PC-9 (cell line): Measurements from ENCODE around the gene APOC3. TPM values are rescaled to one million over a fixed set of nuclear protein-coding genes. Genes with fewer than 3 reads are reported as not detected.

ENCODE experiments used
- BruUV-seq: library from RNA; stranded (reverse); fragments of 400-500 nt; replicated peaks from 2 replicates; lab custom pipeline; 2021; lab: Mats Ljungman, UMichigan
- CTCF ChIA-PET: fragments of 300-600 bp; sonication (Branson Sonifier 250); formaldehyde crosslinking; loops from one replicate; lab custom pipeline; 2022; ENCODE audit warnings: antibody characterized with exemption; lab: Charles Lee
- POLR2A ChIA-PET: fragments of 300-600 bp; sonication (Branson Sonifier 250); formaldehyde crosslinking; loops from one replicate; lab custom pipeline; 2022; ENCODE audit warnings: antibody characterized with exemption; ENCODE audit not compliant: unreplicated experiment; lab: Charles Lee
- DNase-seq, 2 experiments: peaks; one replicate each; pipeline versions ENCODE4 v3.0.0 to v3.0.0-alpha.2; 2015 to 2022; ENCODE audit warnings: mixed read lengths in 1 of 2
- H2AFZ ChIP-seq: fragments of 200-600 bp; sonication (generic); 2 replicates; pipeline ENCODE4 v1.8.1; 2017; ENCODE audit warnings: antibody characterized with exemption
- H3F3A ChIP-seq: fragments of 200-600 bp; sonication (generic); 2 replicates; pipeline ENCODE4 v1.8.1; 2017; ENCODE audit warnings: antibody characterized with exemption, mild to moderate bottlenecking, low read depth; ENCODE audit not compliant: insufficient read depth
- H3K27ac ChIP-seq: fragments of 200-600 bp; sonication (generic); 2 replicates; pipeline ENCODE4 v1.6.1; 2016; ENCODE audit warnings: mixed run types
- H3K27me3 ChIP-seq: fragments of 200-600 bp; sonication (generic); 2 replicates; pipeline ENCODE4 v1.6.1; 2016; ENCODE audit warnings: low read depth, mixed run types; ENCODE audit not compliant: insufficient read depth
- H3K36me3 ChIP-seq: fragments of 200-600 bp; sonication (generic); 2 replicates; pipeline ENCODE4 v1.6.1; 2016; ENCODE audit warnings: low read depth, mixed run types
- H3K4me1 ChIP-seq: fragments of 200-600 bp; sonication (generic); replicated peaks from 2 replicates; pipeline ENCODE4 v1.6.1; 2016; ENCODE audit warnings: mixed run types; ENCODE audit not compliant: insufficient read depth
- H3K4me2 ChIP-seq: fragments of 200-600 bp; sonication (generic); 2 replicates; pipeline ENCODE4 v1.6.1; 2017; ENCODE audit warnings: mixed run types
- H3K4me3 ChIP-seq: fragments of 200-600 bp; sonication (generic); 2 replicates; pipeline ENCODE4 v1.6.1; 2016; ENCODE audit warnings: mixed run types
- H3K79me2 ChIP-seq: fragments of 200-600 bp; sonication (generic); 2 replicates; pipeline ENCODE4 v1.6.1; 2017; ENCODE audit warnings: low read depth, mixed run types
- H3K9me2 ChIP-seq: fragments of 200-600 bp; sonication (generic); 2 replicates; pipeline ENCODE4 v1.8.1; 2017; ENCODE audit warnings: mild to moderate bottlenecking; ENCODE audit not compliant: insufficient read depth
- H3K9me3 ChIP-seq: fragments of 200-600 bp; sonication (generic); 2 replicates; pipeline ENCODE4 v1.8.1; 2016; ENCODE audit warnings: low read depth; ENCODE audit not compliant: insufficient read depth
- H4K20me1 ChIP-seq: fragments of 200-600 bp; sonication (generic); 2 replicates; pipeline ENCODE4 v1.8.1; 2017; ENCODE audit not compliant: insufficient read depth
- CTCF ChIP-seq: fragments of 200-600 bp; sonication (generic); conservative IDR thresholded peaks from 2 replicates; pipeline ENCODE4 v1.6.1; 2017; ENCODE audit warnings: mixed run types, antibody characterized with exemption, mild to moderate bottlenecking, moderate library complexity
- EZH2 ChIP-seq: fragments of 200-600 bp; sonication (generic); IDR thresholded peaks from 2 replicates; pipeline ENCODE4 v1.8.0; 2017; ENCODE audit warnings: antibody characterized with exemption, low read depth
- intact Hi-C: fragments of 100-400 bp; cut with micrococcal nuclease; formaldehyde crosslinking; loops from one replicate; pipeline ENCODE4 v1.10.0; 2022; ENCODE audit not compliant: unreplicated experiment
- total RNA-seq: library from RNA; stranded (reverse); gene quantifications from 2 replicates; pipeline ENCODE4 v1.2.3, GENCODE V29; 2021

The APOC3 gene
- total RNA-seq, 1 experiment from 2014 or later = not detected

- Histone ChIP-seq H3K4me1 (0 out of 2 replicates have a peak, but pooled peaks cover 4% of the 10 kb centered on the region), H4K20me1 (0 out of 2 replicates have a peak, but pooled peaks cover 3% of the 10 kb centered on the region), H3F3A (no peaks in the 10 kb centered on the region), H3K9me2 (no peaks in the 10 kb centered on the region), H3K36me3 (no peaks in the 10 kb centered on the region), H3K4me2 (no peak overlapping the region), H3K9me3 (no peaks in the 10 kb centered on the region), H3K27me3 (no peaks in the 10 kb centered on the region), H2AFZ (no peak overlapping the region), H3K79me2 (no peaks in the 10 kb centered on the region), H3K27ac (no peak overlapping the region), H3K4me3 (no peak overlapping the region)
- BruUV-seq = no TSS peak
- ChIA-PET POLR2A (interaction anchor here (0.6 kb wide), 2 partner anchors 44 to 210 kb away, joined by 3 to 21 read pairs; no protein-coding TSS in a partner anchor), CTCF (interaction anchor here (0.7 to 1.4 kb wide), 3 partner anchors 89 to 226 kb away, joined by 3 to 6 read pairs (median 5); no protein-coding TSS in a partner anchor)
- intact Hi-C loops = loop anchor here (1.0 to 2.0 kb wide), 3 partner anchors 218 to 346 kb away; partner anchors contain the start of gene SIK3
- TF ChIP-seq CTCF (peak; percentile 86), EZH2 (no peak)
- peak; percentile 8 to 65 for DNase-seq
These were observed 50.3 kb downstream of the APOC3 start for GRCh38 chr11:116879800-116880625.

- POLR2A ChIA-PET = no interaction called here
- TF ChIP-seq EZH2 (no peak), CTCF (no peak)
- no peak overlapping the region for H3K27ac ChIP-seq
- no peaks in the 10 kb centered on the region for H3K79me2 ChIP-seq
- DNase-seq = no peak
- 0 out of 2 replicates have a peak, but pooled peaks cover 4% of the 10 kb centered on the region for H3K4me1 ChIP-seq
- no peaks in the 10 kb centered on the region for H3F3A ChIP-seq
- 0 out of 2 replicates have a peak, but pooled peaks cover 3% of the 10 kb centered on the region for H4K20me1 ChIP-seq
- no TSS peak for BruUV-seq
- H3K27me3 ChIP-seq = no peaks in the 10 kb centered on the region
- H3K9me3 ChIP-seq = no peaks in the 10 kb centered on the region
- no peak overlapping the region for H3K4me2 ChIP-seq
- H3K36me3 ChIP-seq = no peaks in the 10 kb centered on the region
- CTCF ChIA-PET = no interaction called here
- no peak overlapping the region for H2AFZ ChIP-seq
- no peak overlapping the region for H3K4me3 ChIP-seq
- no peaks in the 10 kb centered on the region for H3K9me2 ChIP-seq
- intact Hi-C loops = loop anchor here (2.0 kb wide), 1 partner anchor 226 kb away; no protein-coding TSS in a partner anchor
These were observed 51.4 kb downstream of the APOC3 start for GRCh38 chr11:116881143-116881542.

DNA sequence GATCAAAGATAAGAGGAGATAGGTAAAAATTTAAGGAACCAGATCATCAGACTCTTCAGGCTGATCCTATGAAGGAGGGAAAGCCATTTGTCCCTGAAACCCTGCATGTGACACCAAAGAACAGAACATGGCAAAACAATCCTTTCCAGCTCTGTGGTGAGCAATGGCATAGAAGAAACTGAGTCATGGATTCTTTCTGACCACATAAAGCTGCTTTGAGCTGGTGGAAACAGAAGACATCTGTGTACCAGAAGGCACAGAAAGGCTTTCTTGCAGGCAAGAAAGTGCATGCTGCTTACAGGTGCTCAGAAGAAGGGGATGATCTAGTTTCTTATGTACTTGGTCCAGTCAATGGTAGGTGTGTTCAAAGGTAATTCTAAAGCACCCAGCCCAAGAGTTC lies 52.7 kb downstream of the APOC3 start:
- Histone ChIP-seq H3K9me3 (no peaks in the 10 kb centered on the region), H3K4me1 (0 out of 2 replicates have a peak, but pooled peaks cover 4% of the 10 kb centered on the region), H3F3A (no peaks in the 10 kb centered on the region), H3K36me3 (no peaks in the 10 kb centered on the region), H3K4me3 (no peak overlapping the region), H3K79me2 (no peaks in the 10 kb centered on the region), H3K27ac (no peak overlapping the region), H3K9me2 (no peaks in the 10 kb centered on the region), H4K20me1 (0 out of 2 replicates have a peak, but pooled peaks cover 3% of the 10 kb centered on the region), H3K27me3 (no peaks in the 10 kb centered on the region), H2AFZ (no peak overlapping the region), H3K4me2 (no peak overlapping the region)
- intact Hi-C loops = no loop called here
- TF ChIP-seq EZH2 = no peak
- no peak for TF ChIP-seq CTCF
- no TSS peak for BruUV-seq
- CTCF ChIA-PET = no interaction called here
- POLR2A ChIA-PET = no interaction called here
- DNase-seq = no peak

Other genes starting within 250 kb of the APOC3 start
- gene BUD13, start 56.9 kb upstream of the APOC3 start, total RNA-seq = 13.5 and 16.4 TPM in 2 replicates
- 29.6 and 33.0 TPM in 2 replicates for gene ZPR1, start 41.9 kb upstream of the APOC3 start, total RNA-seq
- gene APOA5, start 38.0 kb upstream of the APOC3 start, total RNA-seq = not detected in 2 replicates
- not detected in 2 replicates for gene APOA4, start 6.6 kb upstream of the APOC3 start, total RNA-seq
- gene APOA1, start 7.7 kb downstream of the APOC3 start, total RNA-seq = not detected in 2 replicates